ENCODE results near the gene CSH2. TPM values are rescaled to one million over a fixed set of nuclear protein-coding genes. Genes with fewer than 3 reads are reported as not detected.

The CSH2 gene
- total and polyA plus RNA-seq, 2 of the 8 experiments (the other 6 are each of a cell fraction or from before 2014, with no cell fraction given) = 0.43 TPM; not detected in 1

- TF ChIP-seq SIN3A (conservative IDR thresholded peaks at IDR 0.05 in 1 of 2, IDR thresholded peaks at IDR 0.05 in 1 of 2; ENCODE audit: low read depth in 1 of 2, low read length in 2 of 2) = peak; percentile 53 to 64; a peak in 3 of 4 replicates
- no peak; the same call in 1 of the 2 replicates for TF ChIP-seq KDM5A (IDR thresholded peaks at IDR 0.05; ENCODE audit: low read length)
- TF ChIP-seq EP300 (IDR thresholded peaks at IDR 0.05; ENCODE audit: borderline replicate concordance in 1 of 2, low read depth in 2 of 2, low read length in 2 of 2) = 0 out of 3 replicates have a peak, but pooled peaks of 1 of the 2 experiments have one; percentile 1
- peak; percentile 92 for TF ChIP-seq TAF1 (IDR thresholded peaks at IDR 0.05; ENCODE audit: low read depth, low read length)
- peak; percentile 67 for TF ChIP-seq CREB1 (IDR thresholded peaks at IDR 0.05)
- TF ChIP-seq CTBP2 (IDR thresholded peaks at IDR 0.05; ENCODE audit: borderline replicate concordance, insufficient read depth, insufficient read length, low read length) = no peak
- peak; percentile 91 for TF ChIP-seq POLR2AphosphoS5 (IDR thresholded peaks at IDR 0.05; ENCODE audit: low read depth, low read length)
- peak; percentile 46 to 70 (median 67) for TF ChIP-seq CTCF (IDR thresholded peaks at IDR 0.05; ENCODE audit: control extremely low read depth in 1 of 3, insufficient read depth in 1 of 3, low read depth in 1 of 3, low read length in 3 of 3)
- TF ChIP-seq KDM1A (IDR thresholded peaks at IDR 0.05; ENCODE audit: borderline replicate concordance, low read length) = no peak
- no peak for TF ChIP-seq RXRA (IDR thresholded peaks at IDR 0.05; ENCODE audit: insufficient read depth, low read depth, low read length)
- peak; percentile 85 for TF ChIP-seq TBP (IDR thresholded peaks at IDR 0.05; ENCODE audit: low read depth, low read length)
- no peak for TF ChIP-seq SIRT6 (IDR thresholded peaks at IDR 0.05; ENCODE audit: low read length)
- TF ChIP-seq TEAD4 (IDR thresholded peaks at IDR 0.05; ENCODE audit: low read depth, low read length) = peak; percentile 68
- no peak for TF ChIP-seq BRCA1 (IDR thresholded peaks at IDR 0.05; ENCODE audit: low read depth, low read length)
- no peak for TF ChIP-seq CBX5 (IDR thresholded peaks at IDR 0.05; ENCODE audit: low read depth, low read length)
- peak; percentile 80; the same call in 1 of the 2 replicates for TF ChIP-seq BACH1 (IDR thresholded peaks at IDR 0.05; ENCODE audit: low read length)
- no peak for TF ChIP-seq ZNF274 (IDR thresholded peaks at IDR 0.05; ENCODE audit: borderline replicate concordance, extremely low read depth, low read length)
- TF ChIP-seq GABPA (IDR thresholded peaks at IDR 0.05; ENCODE audit: borderline replicate concordance, insufficient read depth, low read length) = peak; percentile 91; the same call in 1 of the 2 replicates
- TF ChIP-seq JUND (IDR thresholded peaks at IDR 0.05; ENCODE audit: low read length) = no peak
- TF ChIP-seq HDAC6 (IDR thresholded peaks at IDR 0.05; ENCODE audit: low read depth, low read length) = no peak
- TF ChIP-seq ASH2L (IDR thresholded peaks at IDR 0.05; ENCODE audit: low read length) = peak; percentile 21
- TF ChIP-seq MAFK (IDR thresholded peaks at IDR 0.05; ENCODE audit: low read depth, low read length) = peak; percentile 64; the same call in 1 of the 2 replicates
These were observed 46.3 kb downstream of the CSH2 start, which contains the start of the genes FTSJ3 and PSMC5 (continued) for GRCh38 chr17:63827002-63827800.

Data from H1 (cell line).